GM13976 (cell line): ENCODE data around the gene PKNOX1.

Source experiments
- DNase-seq: peaks from one replicate; pipeline ENCODE4 v3.0.0; 2012; ENCODE audit warnings: low spot score
- in situ Hi-C: fragments of 300-500 bp; cut with MboI; formaldehyde crosslinking; loops from one replicate; pipeline ENCODE4 v1.12.0; 2022; ENCODE audit warnings: low sequenced_read_pairs, mixed read lengths, inconsistent platforms; ENCODE audit not compliant: unreplicated experiment
- TF ChIP-seq, protein P1 (sequence below): IDR thresholded peaks from 2 replicates; pipeline ENCODE4 v1.5.1; 2012; ENCODE audit warnings: borderline replicate concordance, mild to moderate bottlenecking; ENCODE audit not compliant: insufficient read depth; ENCODE audit errors: extremely low read depth, missing control alignments, control extremely low read depth

The PKNOX1 gene

GRCh38 chr21:43016728-43017127 lies 42.4 kb downstream of the PKNOX1 start:
- TF ChIP-seq, protein P1, sequence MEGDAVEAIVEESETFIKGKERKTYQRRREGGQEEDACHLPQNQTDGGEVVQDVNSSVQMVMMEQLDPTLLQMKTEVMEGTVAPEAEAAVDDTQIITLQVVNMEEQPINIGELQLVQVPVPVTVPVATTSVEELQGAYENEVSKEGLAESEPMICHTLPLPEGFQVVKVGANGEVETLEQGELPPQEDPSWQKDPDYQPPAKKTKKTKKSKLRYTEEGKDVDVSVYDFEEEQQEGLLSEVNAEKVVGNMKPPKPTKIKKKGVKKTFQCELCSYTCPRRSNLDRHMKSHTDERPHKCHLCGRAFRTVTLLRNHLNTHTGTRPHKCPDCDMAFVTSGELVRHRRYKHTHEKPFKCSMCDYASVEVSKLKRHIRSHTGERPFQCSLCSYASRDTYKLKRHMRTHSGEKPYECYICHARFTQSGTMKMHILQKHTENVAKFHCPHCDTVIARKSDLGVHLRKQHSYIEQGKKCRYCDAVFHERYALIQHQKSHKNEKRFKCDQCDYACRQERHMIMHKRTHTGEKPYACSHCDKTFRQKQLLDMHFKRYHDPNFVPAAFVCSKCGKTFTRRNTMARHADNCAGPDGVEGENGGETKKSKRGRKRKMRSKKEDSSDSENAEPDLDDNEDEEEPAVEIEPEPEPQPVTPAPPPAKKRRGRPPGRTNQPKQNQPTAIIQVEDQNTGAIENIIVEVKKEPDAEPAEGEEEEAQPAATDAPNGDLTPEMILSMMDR = no peak
- DNase-seq = no peak
- in situ Hi-C loops = no loop called here

DNA sequence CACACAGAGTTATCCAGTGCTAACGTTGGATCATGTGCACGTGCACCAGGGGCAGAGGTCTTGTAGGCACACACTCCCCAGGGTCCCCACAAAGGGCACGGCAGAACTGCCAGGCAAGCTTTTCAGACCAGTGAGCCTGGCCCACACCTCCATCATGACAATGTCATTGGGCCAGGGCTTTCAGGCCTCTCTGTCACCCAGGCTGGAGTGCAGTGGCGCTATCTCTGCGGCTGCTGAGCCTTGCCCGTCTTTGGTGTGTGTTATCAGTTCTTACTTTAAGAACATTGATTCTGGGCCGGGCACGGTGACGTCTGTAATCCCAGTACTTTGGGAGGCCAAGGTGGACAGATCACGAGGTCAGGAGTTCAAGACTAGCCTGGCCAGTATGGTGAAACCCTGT lies 44.2 kb downstream of the PKNOX1 start:
- no peak for DNase-seq
- in situ Hi-C loops = no loop called here
- TF ChIP-seq, protein P1 = no peak

DNA sequence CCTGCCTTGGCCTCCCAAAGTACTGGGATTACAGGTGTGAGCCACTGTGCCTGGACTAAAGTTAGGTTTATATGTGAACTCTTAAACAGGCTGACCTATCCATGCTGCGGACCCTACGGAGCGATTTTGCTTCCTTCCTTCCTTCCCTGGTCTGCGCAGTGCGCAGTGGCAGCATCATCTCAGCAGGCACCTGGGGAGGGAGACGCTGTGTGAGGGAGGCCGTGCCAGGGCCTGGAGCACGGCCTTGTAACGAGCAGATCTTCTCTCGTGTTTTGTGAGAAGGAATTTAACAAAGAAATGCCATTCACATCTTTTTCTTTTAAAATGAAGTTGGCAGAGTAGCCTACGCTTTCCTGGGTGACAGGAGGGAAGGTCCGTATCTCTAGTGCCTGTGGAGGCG lies 45.8 kb downstream of the PKNOX1 start:
- DNase-seq = no peak
- in situ Hi-C loops = no loop called here
- TF ChIP-seq, protein P1 = no peak

DNA sequence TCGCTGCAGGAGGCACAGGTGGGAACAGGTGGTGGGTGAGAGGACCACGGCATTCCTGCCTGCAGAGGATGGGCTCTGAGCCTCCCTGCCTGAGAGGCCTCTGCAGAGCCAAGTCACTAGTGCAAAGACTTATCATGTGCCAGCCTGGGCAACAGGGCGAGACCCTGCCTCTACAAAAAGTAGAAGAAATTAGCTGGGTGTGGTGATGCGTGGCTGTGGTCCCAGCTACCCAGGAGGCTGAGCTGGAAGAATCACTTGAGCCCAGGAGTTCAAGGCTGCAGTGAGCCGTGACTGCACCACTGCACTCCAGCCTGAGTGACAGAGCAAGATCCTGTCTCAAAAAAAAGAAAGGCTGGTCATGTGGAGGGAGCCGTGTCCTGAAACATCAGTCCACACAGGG lies 46.4 kb downstream of the PKNOX1 start:
- DNase-seq = no peak
- TF ChIP-seq, protein P1 = no peak
- in situ Hi-C loops = no loop called here

DNA sequence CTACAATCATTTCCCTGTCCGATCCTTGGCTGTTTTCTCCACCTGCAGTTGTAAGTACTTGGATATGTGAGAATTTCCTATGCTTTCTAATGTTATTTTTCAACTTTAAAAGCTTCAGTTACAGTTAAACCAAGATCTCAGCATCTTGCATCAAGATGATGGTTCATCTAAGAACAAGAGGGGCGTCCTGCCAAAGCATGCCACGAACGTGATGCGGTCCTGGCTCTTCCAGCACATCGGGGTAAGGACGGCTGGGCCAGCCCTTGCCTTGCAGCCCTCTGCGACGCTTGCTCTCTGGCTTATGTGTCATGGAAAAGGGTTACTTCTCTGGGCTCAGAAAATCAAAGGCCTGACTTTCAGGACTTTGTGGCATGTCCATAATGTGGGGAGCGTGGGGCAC lies 46.8 kb downstream of the PKNOX1 start:
- TF ChIP-seq, protein P1 = no peak
- no peak for DNase-seq
- in situ Hi-C loops = no loop called here

- TF ChIP-seq, protein P1 = no peak
- in situ Hi-C loops = no loop called here
- DNase-seq = no peak
Observed at GRCh38 chr21:43021756-43022600, 47.6 kb downstream of the PKNOX1 start.

DNA sequence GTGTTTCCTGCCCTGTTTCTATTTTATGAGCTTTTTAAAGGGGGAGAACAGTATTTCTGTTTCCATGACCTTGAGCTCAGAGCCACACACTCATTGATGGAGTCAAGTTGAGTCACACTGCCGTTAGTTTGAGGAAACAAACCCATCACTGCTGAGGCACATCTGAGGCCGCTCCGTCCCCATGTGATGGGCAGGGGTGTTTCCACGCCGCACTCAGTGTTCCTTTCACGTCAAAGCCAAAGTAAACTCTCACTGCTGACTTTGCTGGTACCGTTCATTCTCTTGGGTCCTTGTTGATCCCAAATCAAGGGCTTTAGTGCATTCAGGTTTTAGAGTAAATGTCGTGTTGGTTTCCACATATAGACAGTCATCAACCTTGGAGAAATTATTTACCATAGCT lies 48.8 kb downstream of the PKNOX1 start:
- in situ Hi-C loops = no loop called here
- TF ChIP-seq, protein P1 = no peak
- DNase-seq = no peak
